GM12878 (cell line): Measurements from ENCODE around the gene WDR72. TPM values are rescaled to one million over a fixed set of nuclear protein-coding genes. Genes with fewer than 3 reads are reported as not detected.
"Not testable (repeated sequence)": the region's sequence is repeated elsewhere in the genome, so short reads cannot be mapped to it uniquely, and the experiment has no call there.

ENCODE experiments used
- ATAC-seq: fragments of 200-7000 bp; cut with Tn5 transposase; 3 replicates; pipeline ENCODE4 v1.9.1; 2020; ENCODE audit warnings: mild to moderate bottlenecking, moderate library complexity
- BruUV-seq: library from RNA; stranded (reverse); fragments of 400-500 nt; replicated peaks from 2 replicates; lab custom pipeline; 2021; lab: Mats Ljungman, UMichigan
- CTCF ChIA-PET: fragments of 300-600 bp; sonication (Branson Sonifier 250); formaldehyde crosslinking; extraction: SDS; loops from one replicate; lab custom pipeline; 2021; ENCODE audit warnings: inconsistent platforms; lab: Yijun Ruan, JAX
- POLR2A ChIA-PET: fragments of 350-600 bp; formaldehyde crosslinking; extraction: SDS; loops from one replicate; lab custom pipeline; 2021; ENCODE audit warnings: inconsistent platforms; lab: Charles Lee
- RAD21 ChIA-PET: fragments of 300-600 bp; sonication (Branson Sonifier 250); formaldehyde crosslinking; loops from one replicate; lab custom pipeline; 2023; ENCODE audit warnings: antibody characterized with exemption; ENCODE audit not compliant: unreplicated experiment; lab: Charles Lee
- SMC1A ChIA-PET: fragments of 300-600 bp; sonication (Branson Sonifier 250); formaldehyde crosslinking; loops from one replicate; lab custom pipeline; 2023; ENCODE audit not compliant: unreplicated experiment, uncharacterized antibody; lab: Charles Lee
- DNase-seq: peaks from one replicate; pipeline ENCODE4 v3.0.0-alpha.2; 2011; ENCODE audit warnings: low read depth, low spot score
- FAIRE-seq: peaks from 3 replicates; lab custom pipeline; 2011; peaks lifted over from hg19 to GRCh38; lab: Jason Lieb, UNC
- H2AFZ ChIP-seq: 2 replicates; pipeline ENCODE4 v1.6.0; 2011; ENCODE audit warnings: low read depth, low read length, control low read depth; ENCODE audit not compliant: control insufficient read depth
- H3K27ac ChIP-seq: 2 replicates; pipeline ENCODE4 v1.5.1; 2011; ENCODE audit warnings: control low read depth; ENCODE audit not compliant: control insufficient read depth, insufficient read depth
- H3K27me3 ChIP-seq, 2 experiments: replicated peaks in 1 of 2; 2 replicates each; pipeline versions ENCODE4 v1.6.0 to v1.6.1; 2011; ENCODE audit warnings: low read length in 1 of 2; ENCODE audit not compliant: control insufficient read depth in 2 of 2, insufficient read depth in 2 of 2
- H3K36me3 ChIP-seq, 2 experiments: 2 replicates each; pipeline ENCODE4 v1.5.1; 2011; ENCODE audit warnings: low read length in 1 of 2; ENCODE audit not compliant: control insufficient read depth in 2 of 2, insufficient read depth in 2 of 2
- H3K4me1 ChIP-seq: 2 replicates; pipeline ENCODE4 v1.6.1; 2011; ENCODE audit warnings: mild to moderate bottlenecking, low read length, moderate library complexity, mixed read lengths; ENCODE audit not compliant: control insufficient read depth, insufficient read depth
- H3K4me2 ChIP-seq: 2 replicates; pipeline ENCODE4 v1.6.0; 2011; ENCODE audit warnings: control low read depth; ENCODE audit not compliant: control insufficient read depth, insufficient read depth
- H3K4me3 ChIP-seq: fragments of 200-600 bp; sonication (generic); 2 replicates; pipeline ENCODE4 v1.5.1; 2016
- H3K79me2 ChIP-seq: 2 replicates; pipeline ENCODE4 v1.6.0; 2011; ENCODE audit warnings: low read length; ENCODE audit not compliant: control insufficient read depth, insufficient read depth
- H3K9ac ChIP-seq: 2 replicates; pipeline ENCODE4 v1.8.0; 2011; ENCODE audit warnings: low read length, control low read depth, mixed read lengths; ENCODE audit not compliant: control insufficient read depth, insufficient read depth
- H3K9me3 ChIP-seq: replicated peaks from 3 replicates; pipeline ENCODE4 v1.5.1; 2011; ENCODE audit warnings: mild to moderate bottlenecking, low read length; ENCODE audit not compliant: control insufficient read depth, insufficient read depth
- H4K20me1 ChIP-seq: 2 replicates; pipeline ENCODE4 v1.6.0; 2011; ENCODE audit not compliant: control insufficient read depth, insufficient read depth
- ZNF384 ChIP-seq: IDR thresholded peaks from 2 replicates; pipeline ENCODE4 v1.6.1; 2012; ENCODE audit warnings: low read depth, mild to moderate bottlenecking, low read length, improper control_type of control experiment, borderline replicate concordance
- WGBS: methylation state at CpG from one replicate; pipeline ENCODE4 v1.1.6; 2016; ENCODE audit warnings: low lambda C conversion rate; ENCODE audit not compliant: insufficient replicate concordance, insufficient coverage; ENCODE audit errors: missing lambda C conversion rate; 5-methylcytosine and 5-hydroxymethylcytosine counted together
- in situ Hi-C: fragments of 300-500 bp; cut with MboI; formaldehyde crosslinking; loops from 9 replicates; pipeline ENCODE4 v1.14.3; 2018; ENCODE audit warnings: mixed read lengths
- intact Hi-C: fragments of 100-400 bp; cut with micrococcal nuclease; formaldehyde crosslinking; loops from one replicate; pipeline ENCODE4 v1.14.2; 2022; ENCODE audit not compliant: unreplicated experiment
- polyA plus RNA-seq, 11 experiments: library from polyadenylated mRNA; depleted of rRNA in 4 of 11; unstranded in 6 of 11; stranded (reverse) in 5 of 11; fragments of >200 nt; fragmentation: Nextera tagmentation in 4 of 11; fragmentation: Illumina TruSeq in 1 of 11; extraction: Ambion mirVana in 4 of 11; extraction: Trizol in 1 of 11; gene quantifications; 1 replicate in 1 of 11; 2 replicates in 10 of 11; pipeline versions ENCODE4 v1.2.1 to v1.2.3, GENCODE V29; 2011 to 2016; ENCODE audit warnings: inconsistent platforms in 2 of 11, missing spikeins in 2 of 11, low read depth in 1 of 11
- total RNA-seq, 4 experiments: library from RNA; depleted of rRNA in 3 of 4; stranded (reverse); fragments of >200 nt in 3 of 4; fragmentation: Illumina TruSeq in 1 of 4; extraction: Trizol in 1 of 4; gene quantifications; 2 replicates each; pipeline versions ENCODE4 v1.2.1 to v1.2.3, GENCODE V29; 2013 to 2021

The WDR72 gene
- total and polyA plus RNA-seq, 10 of the 15 experiments (the other 5 are each of a cell fraction or from before 2014, with no cell fraction given): 0.03 TPM; not detected in 9

- no peak for TF ChIP-seq ZNF384
- TF ChIP-seq, all 136 proteins: peak for 0
- Histone ChIP-seq H3K4me2 (no peak overlapping the region), H3K36me3 (no peaks in the 10 kb centered on the region), H3K27me3 (no peaks in the 10 kb centered on the region), H3K4me1 (no peaks in the 10 kb centered on the region), H3K27ac (no peak overlapping the region), H3K9me3 (no peaks in the 10 kb centered on the region), H2AFZ (no peak overlapping the region), H4K20me1 (no peaks in the 10 kb centered on the region), H3K9ac (no peak overlapping the region), H3K4me3 (no peak overlapping the region), H3K79me2 (no peaks in the 10 kb centered on the region)
- RAD21 ChIA-PET: no interaction called here
- WGBS: 5% methylated on average over 7 of the region's 7 CpGs
- FAIRE-seq: no peak
- in situ Hi-C loops: no loop called here
- intact Hi-C loops: no loop called here
- DNase-seq: no peak
- POLR2A ChIA-PET: no interaction called here
- SMC1A ChIA-PET: no interaction called here
- CTCF ChIA-PET: no interaction called here
- BruUV-seq: no TSS peak
- ATAC-seq: no peak
Measured at GRCh38 chr15:53693729-53694475, 65.6 kb downstream of the WDR72 start.

GRCh38 chr15:53684162-53684561 lies 75.3 kb downstream of the WDR72 start:
- FAIRE-seq, H3K36me3 ChIP-seq, SMC1A ChIA-PET, H3K9ac ChIP-seq, H3K27ac ChIP-seq, in situ Hi-C loops, H4K20me1 ChIP-seq, BruUV-seq, H3K27me3 ChIP-seq, RAD21 ChIA-PET, POLR2A ChIA-PET, DNase-seq, H3K4me1 ChIP-seq, ATAC-seq, H3K9me3 ChIP-seq, H2AFZ ChIP-seq, H3K4me3 ChIP-seq, H3K4me2 ChIP-seq, CTCF ChIA-PET, intact Hi-C loops, H3K79me2 ChIP-seq: not testable (repeated sequence)
- 60% methylated on average over 23 of the region's 23 CpGs for WGBS
